HTR-8/SVneo (cell line): ENCODE results near the gene SLC6A16.

ENCODE experiments used
- DNase-seq: peaks from one replicate; pipeline ENCODE4 v3.0.0; 2011; ENCODE audit warnings: low spot score, mixed read lengths; ENCODE audit not compliant: insufficient read length
- FAIRE-seq: peaks from 2 replicates; lab custom pipeline; 2011; peaks lifted over from hg19 to GRCh38; lab: Jason Lieb, UNC

SLC6A16 gene

DNA sequence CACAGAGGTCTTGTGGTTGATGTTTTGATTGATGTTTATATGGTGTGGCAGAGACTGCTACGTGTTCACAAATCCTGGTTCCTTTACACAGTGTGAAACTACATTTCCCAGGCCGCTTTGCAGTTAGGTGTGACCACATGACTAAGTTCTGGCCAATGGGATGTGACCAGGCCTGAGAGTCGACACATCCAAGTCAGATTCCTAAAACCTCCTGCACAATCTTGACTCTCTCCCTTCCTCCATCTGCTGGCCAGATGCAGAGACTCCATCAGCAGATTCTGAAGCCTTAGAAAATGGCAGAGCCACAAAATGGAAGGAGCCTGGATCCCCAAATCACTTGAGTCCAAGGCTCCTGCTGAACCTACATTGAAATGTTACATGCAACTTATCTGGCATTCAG is 22.8 kb upstream of the SLC6A16 start:
- no peak for FAIRE-seq

DNA sequence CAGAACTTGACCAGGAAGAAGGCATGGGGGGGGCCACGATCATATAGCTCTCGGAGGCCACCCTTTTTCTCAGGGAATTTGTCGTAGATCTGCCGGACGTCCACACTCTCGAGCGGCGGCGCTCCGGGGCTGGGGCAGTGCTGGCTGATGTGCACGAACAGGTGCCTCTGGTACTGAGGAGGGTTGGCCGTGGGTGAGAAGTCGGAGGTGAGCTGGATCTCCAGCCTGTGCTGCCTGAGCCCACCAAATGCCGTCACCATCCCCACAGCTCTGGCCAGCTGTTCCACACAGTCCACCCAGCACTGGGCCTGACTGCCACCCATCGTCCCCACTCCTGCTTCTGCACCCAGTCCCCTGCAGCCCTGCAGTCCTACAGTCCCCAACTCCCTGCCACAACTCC is 22.2 kb upstream of the SLC6A16 start:
- no peak for DNase-seq
- no peak for FAIRE-seq

More for the DNA sequence above, 22.8 kb upstream of the SLC6A16 start:
- DNase-seq: peak; percentile 62

GRCh38 chr19:49344505-49345423 is 19.8 kb upstream of the SLC6A16 start:
- DNase-seq (no peak), FAIRE-seq (no peak)

GRCh38 chr19:49343123-49343522 is 18.1 kb upstream of the SLC6A16 start:
- DNase-seq (no peak), FAIRE-seq (no peak)

DNA sequence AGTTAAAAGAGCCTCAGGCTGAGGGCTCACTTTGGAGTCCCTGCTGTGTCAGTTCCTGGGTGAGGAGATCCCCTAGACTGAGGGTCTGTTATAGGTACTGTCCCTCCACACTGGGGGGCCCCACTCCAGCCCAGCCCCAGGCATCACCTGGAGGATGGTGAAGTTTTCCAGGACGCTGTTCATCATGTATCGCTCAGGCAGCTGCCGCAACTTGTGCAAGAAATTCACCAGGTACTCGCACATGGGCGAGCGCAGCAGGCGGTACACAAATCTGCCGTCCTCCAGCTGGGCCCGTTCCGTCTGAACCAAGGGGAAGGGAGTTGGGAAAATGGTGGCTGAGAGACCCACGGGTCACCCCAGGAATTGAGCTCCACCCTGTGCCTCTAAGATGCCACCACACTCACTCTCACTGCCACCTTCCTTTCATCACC is 17.3 kb upstream of the SLC6A16 start:
- FAIRE-seq (no peak), DNase-seq (no peak)

- FAIRE-seq (no peak), DNase-seq (no peak)
Observed at GRCh38 chr19:49340865-49341718, 16.1 kb upstream of the SLC6A16 start.

DNA sequence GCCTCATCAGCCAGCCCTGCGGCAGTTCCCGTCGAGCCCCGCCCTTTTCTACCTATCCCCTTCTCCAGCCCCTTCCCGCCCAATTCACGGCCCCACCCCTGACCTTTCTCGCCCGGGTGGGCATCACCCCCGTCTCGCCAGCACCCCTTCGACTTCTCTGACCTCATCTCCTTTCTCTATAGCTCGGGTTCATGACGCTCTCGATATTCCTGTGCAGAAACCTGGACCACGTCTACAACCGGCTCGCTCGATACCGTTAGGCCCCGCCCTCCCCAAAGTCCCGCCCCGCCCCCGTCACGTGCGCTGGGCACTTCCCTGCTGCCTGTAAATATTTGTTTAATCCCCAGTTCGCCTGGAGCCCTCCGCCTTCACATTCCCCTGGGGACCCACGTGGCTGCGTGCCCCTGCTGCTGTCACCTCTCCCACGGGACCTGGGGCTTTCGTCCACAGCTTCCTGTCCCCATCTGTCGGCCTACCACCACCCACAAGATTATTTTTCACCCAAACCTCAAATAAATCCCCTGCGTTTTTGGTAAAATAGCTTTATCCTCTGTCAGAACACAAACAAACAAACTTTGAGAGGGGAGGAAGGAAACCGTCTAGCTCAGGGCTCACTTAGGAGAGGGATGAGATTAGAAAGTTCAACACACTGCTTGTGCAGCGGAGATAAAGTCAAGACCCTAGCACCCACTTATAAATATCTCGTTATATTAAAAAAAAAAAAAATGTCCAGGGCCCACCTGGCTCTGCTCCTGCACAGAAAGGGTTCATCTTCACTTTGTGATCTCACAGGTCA is 15.3 kb upstream of the SLC6A16 start:
- DNase-seq (no peak), FAIRE-seq (no peak)

- FAIRE-seq (no peak), DNase-seq (no peak)
Observed at GRCh38 chr19:49339301-49340068, 14.5 kb upstream of the SLC6A16 start.

DNA sequence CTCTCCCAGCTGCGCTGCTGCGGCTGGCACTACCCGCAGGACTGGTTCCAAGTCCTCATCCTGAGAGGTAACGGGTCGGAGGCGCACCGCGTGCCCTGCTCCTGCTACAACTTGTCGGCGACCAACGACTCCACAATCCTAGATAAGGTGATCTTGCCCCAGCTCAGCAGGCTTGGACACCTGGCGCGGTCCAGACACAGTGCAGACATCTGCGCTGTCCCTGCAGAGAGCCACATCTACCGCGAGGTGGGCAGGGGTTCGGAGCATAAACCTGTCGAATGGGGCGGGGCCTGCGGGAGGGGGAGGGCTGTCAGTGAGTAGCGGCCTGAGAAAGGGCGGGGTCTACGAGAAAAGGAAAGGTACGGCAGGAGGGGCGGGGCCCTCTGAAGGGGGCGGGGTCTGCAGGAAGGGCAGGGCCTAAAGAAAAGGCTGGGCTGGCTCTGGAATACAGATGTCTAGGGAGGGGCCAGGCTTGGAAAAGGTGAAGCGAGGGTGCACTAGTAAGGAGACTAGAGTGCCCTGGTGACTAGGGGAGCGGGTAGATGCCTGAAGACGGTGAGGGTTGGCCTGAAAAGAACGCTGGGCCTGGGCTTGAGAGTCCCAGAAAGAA is 13.8 kb upstream of the SLC6A16 start:
- no peak for DNase-seq
- FAIRE-seq: no peak

- DNase-seq (no peak), FAIRE-seq (no peak)
Observed at GRCh38 chr19:49338023-49338677, 13.2 kb upstream of the SLC6A16 start.

DNA sequence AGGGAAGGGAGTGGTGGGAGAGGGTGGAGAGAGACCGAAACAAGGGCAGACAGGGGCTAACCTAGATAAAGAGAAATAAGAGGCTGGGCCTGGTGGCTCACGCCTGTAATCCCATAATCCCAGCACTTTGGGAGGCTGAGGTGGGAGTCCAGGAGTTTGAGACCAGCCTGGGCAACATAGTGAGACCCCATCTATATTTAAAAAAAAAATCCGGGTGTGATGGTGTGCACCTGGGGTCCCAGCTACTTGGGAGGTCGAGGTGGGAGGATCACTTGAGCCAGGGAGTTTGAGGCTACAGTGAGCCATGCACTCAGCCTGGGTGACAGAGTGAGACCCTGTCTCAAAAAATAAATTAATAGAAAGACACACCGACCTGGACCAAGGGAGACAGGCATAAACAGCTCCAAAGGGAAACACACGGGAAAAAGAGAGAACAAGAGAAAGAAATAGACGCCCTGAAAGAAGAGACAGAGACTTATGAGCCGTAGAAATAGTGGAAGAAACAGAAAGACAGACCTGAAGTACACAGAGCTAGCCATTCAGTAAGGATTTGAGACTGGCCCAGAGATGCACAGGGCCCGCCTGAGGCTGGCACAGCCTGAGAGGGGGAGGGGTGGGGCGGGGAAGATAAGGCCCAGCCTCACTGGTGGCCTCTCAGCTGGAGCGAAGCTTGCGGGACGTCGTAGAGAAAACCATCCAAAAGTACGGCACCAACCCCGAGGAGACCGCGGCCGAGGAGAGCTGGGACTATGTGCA is 12.5 kb upstream of the SLC6A16 start:
- FAIRE-seq (no peak), DNase-seq (no peak)

GRCh38 chr19:49336482-49337266 is 11.7 kb upstream of the SLC6A16 start:
- FAIRE-seq: no peak
- no peak for DNase-seq

- FAIRE-seq (no peak), DNase-seq (no peak)
Observed at GRCh38 chr19:49335784-49336481, 10.9 kb upstream of the SLC6A16 start.

DNA sequence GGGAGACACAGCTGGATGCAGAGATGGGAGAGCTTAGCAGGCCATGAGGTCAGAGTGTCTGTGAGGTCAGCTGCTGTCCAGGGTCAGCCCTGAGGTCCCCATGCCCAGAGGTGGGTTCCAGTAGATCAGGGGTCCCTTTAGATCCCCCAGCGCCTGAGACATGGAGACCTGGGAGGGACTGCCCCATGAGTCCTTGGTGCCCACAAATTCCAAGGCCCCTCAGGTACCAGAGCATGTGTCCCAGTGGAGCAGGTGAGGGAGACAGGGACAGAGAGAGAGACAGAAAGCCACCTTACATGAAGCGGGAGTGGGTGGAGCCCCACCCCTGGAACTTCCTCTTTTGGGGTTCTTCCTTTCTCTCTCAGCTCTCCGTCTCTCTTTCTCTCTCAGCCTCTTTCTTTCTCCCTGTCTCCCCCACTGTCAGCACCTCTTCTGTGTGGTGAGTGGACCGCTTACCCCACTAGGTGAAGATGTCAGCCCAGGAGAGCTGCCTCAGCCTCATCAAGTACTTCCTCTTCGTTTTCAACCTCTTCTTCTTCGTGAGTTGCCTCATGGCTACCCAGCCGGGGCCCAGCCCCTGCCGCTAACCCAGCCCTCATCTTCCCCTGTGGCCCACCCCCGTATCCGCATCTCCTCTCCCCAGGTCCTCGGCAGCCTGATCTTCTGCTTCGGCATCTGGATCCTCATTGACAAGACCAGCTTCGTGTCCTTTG is 10.2 kb upstream of the SLC6A16 start, which contains the start of gene CD37:
Gene CD37, plus strand, starts transcription at position 336 of the 713 bp plus-strand sequence. Its CDS starts 135 bp downstream, at position 471.
- DNase-seq (no peak), FAIRE-seq (no peak)

DNA sequence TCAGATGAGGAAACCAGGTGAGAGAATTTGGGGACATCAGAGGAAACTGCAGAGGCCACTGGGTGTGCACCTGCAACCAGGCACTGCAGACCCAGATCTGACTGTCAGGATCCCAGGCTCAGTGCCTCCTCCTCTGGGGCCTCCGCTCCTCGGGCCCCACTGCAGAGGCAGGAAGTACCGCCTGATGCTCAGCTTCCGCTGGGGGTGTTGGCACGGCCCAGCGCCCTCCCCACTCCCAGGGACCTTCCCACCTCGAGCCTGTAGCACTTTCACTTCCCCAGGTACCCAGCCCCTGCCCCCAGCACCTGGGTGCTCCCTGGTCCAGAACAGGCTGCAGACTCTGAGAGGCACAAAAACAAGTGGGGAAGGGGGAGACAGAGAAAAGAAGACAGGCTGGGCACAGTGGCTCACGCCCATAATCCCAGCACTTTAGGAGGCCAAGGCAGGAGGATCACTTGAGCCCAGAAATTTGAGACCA is 8.9 kb upstream of the SLC6A16 start:
- no peak for DNase-seq
- no peak for FAIRE-seq

DNA sequence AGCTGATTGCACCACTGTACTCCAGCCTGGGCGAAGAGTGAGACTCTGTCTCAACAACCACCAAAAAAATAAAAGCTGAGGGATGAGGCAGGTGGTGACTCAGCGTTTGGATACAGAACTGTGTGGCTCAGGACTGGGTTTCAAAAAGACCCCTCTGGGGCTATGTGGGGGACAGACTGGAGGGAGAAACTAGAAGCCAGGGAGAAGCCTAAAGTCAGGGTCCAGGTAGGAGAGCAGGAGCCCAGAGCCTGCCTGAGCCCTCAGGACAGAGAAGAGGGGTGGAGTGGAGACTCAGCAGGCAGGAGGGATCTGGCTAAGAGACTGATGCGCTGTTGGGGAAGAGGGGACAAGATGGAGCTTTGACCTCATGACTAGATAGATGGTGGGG is 8.4 kb upstream of the SLC6A16 start:
- FAIRE-seq: no peak
- no peak for DNase-seq
